BE2C (cell line): ENCODE data around the gene TMED10.

Source experiments
- DNase-seq: peaks from one replicate; pipeline ENCODE4 v3.0.0-alpha.2; 2020
- H3K27me3 ChIP-seq: fragments of 250-450 bp; sonication (Bioruptor Pico); 2 replicates; pipeline ENCODE4 v1.5.1; 2020; ENCODE audit warnings: mild to moderate bottlenecking
- H3K36me3 ChIP-seq: fragments of 250-450 bp; sonication (Bioruptor Pico); 2 replicates; pipeline ENCODE4 v1.5.1; 2020; ENCODE audit warnings: mild to moderate bottlenecking
- H3K4me1 ChIP-seq: fragments of 250-450 bp; sonication (Bioruptor Pico); 2 replicates; pipeline ENCODE4 v1.5.1; 2020
- H3K4me3 ChIP-seq: 2 replicates; pipeline ENCODE4 v1.5.1; 2011; ENCODE audit warnings: low read depth, low read length
- H3K9me3 ChIP-seq: fragments of 250-450 bp; sonication (Bioruptor Pico); 2 replicates; pipeline ENCODE4 v1.5.1; 2020
- CTCF ChIP-seq: IDR thresholded peaks from 2 replicates; pipeline ENCODE4 v1.5.1; 2012; ENCODE audit warnings: mild to moderate bottlenecking, low read depth, low read length

The TMED10 gene

GRCh38 chr14:75081660-75082229, 94.7 kb downstream of the TMED10 start:
- DNase-seq: no peak
- Histone ChIP-seq H3K36me3 (peaks cover 41% of the 10 kb centered on the region), H3K27me3 (no peaks in the 10 kb centered on the region), H3K4me1 (no peaks in the 10 kb centered on the region), H3K4me3 (no peak overlapping the region), H3K9me3 (no peaks in the 10 kb centered on the region)
- TF ChIP-seq CTCF: no peak
